SH-SY5Y (cell line): ENCODE measurements around the gene BRI3BP.

Experiments used
- GATA2 ChIP-seq: IDR thresholded peaks from 2 replicates; pipeline ENCODE4 v1.6.1; 2011; ENCODE audit warnings: mild to moderate bottlenecking, low read depth, low read length
- GATA3 ChIP-seq: IDR thresholded peaks from 2 replicates; pipeline ENCODE4 v1.6.1; 2011; ENCODE audit warnings: low read depth, mild to moderate bottlenecking, low read length, moderate library complexity

DNA sequence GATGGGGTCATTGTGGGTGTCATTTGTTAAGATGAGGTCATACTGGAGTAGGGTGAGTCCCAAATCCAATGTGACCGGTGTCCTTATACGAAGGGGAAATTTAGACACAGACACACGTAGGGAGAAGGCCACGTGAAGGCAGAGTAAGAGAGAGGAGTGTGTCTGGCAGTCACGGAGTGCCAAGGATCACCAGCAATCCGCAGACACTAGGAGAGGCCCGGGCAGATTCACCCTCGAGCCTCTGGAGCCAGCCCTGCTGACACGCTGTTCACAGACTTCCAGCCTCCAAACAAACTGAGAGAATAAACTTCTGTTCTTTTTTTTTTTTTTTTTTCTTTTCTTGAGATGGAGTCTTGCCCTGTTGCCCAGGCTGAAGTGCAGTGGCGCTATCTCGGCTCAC lies 24.9 kb downstream of the BRI3BP start:
- TF ChIP-seq GATA2 (no peak), GATA3 (no peak)
